Fibroblast of lung (primary cell): ENCODE data around the gene GTF2A2. TPM values are rescaled to one million over a fixed set of nuclear protein-coding genes. Genes with fewer than 3 reads are reported as not detected.
A peak's percentile ranks its signal among the peaks of the same experiment; 100 is the strongest.

ENCODE experiments used
- DNase-seq, 2 donors: peaks; one replicate each; pipeline versions ENCODE4 v3.0.0 to v3.0.0-alpha.2; 2010; ENCODE audit warnings: low read depth in 2 of 2
- H2AFZ ChIP-seq: 2 replicates; pipeline ENCODE4 v1.5.1; 2012; ENCODE audit warnings: low read length, control low read depth, inconsistent platforms
- H3K27ac ChIP-seq: 2 replicates; pipeline ENCODE4 v1.5.1; 2011; ENCODE audit warnings: low read length, control low read depth; ENCODE audit not compliant: insufficient read depth
- H3K27me3 ChIP-seq: 2 replicates; pipeline ENCODE4 v1.5.1; 2011; ENCODE audit warnings: mild to moderate bottlenecking, low read length; ENCODE audit not compliant: control insufficient read depth, insufficient read depth
- H3K36me3 ChIP-seq: 2 replicates; pipeline ENCODE4 v1.5.1; 2011; ENCODE audit warnings: low read length; ENCODE audit not compliant: control insufficient read depth, insufficient read depth
- H3K4me1 ChIP-seq: 2 replicates; pipeline ENCODE4 v1.5.1; 2011; ENCODE audit warnings: low read length; ENCODE audit not compliant: control insufficient read depth, insufficient read depth; ENCODE audit errors: extremely low read depth
- H3K4me2 ChIP-seq: 2 replicates; pipeline ENCODE4 v1.5.1; 2011; ENCODE audit warnings: low read length, control low read depth; ENCODE audit not compliant: insufficient read depth; ENCODE audit errors: extremely low read depth
- H3K4me3 ChIP-seq, 4 experiments: fragments of 200-600 bp in 1 of 4; sonication (generic) in 1 of 4; replicated peaks in 1 of 4; 2 replicates each; pipeline ENCODE4 v1.5.1; 2011 to 2016; ENCODE audit warnings: low read length in 4 of 4, low read depth in 3 of 4, mild to moderate bottlenecking in 3 of 4, control low read depth in 2 of 4, inconsistent platforms in 1 of 4, mixed read lengths in 1 of 4; ENCODE audit not compliant: insufficient read depth in 1 of 4; ENCODE audit errors: control extremely low read depth in 1 of 4
- H3K79me2 ChIP-seq: 2 replicates; pipeline ENCODE4 v1.5.1; 2012; ENCODE audit warnings: mild to moderate bottlenecking, low read length, inconsistent platforms; ENCODE audit not compliant: control insufficient read depth, insufficient read depth
- H3K9ac ChIP-seq: 2 replicates; pipeline ENCODE4 v1.5.1; 2011; ENCODE audit warnings: mild to moderate bottlenecking, low read length, control low read depth; ENCODE audit not compliant: insufficient read depth
- H3K9me3 ChIP-seq: 2 replicates; pipeline ENCODE4 v1.5.1; 2012; ENCODE audit warnings: low read depth, low read length; ENCODE audit not compliant: control insufficient read depth, insufficient read depth
- H4K20me1 ChIP-seq: 2 replicates; pipeline ENCODE4 v1.5.1; 2011; ENCODE audit warnings: low read length; ENCODE audit not compliant: control insufficient read depth, insufficient read depth; ENCODE audit errors: extremely low read depth
- CTCF ChIP-seq, 2 donors: IDR thresholded peaks in 1 of 2; conservative IDR thresholded peaks in 1 of 2; 1 replicate in 1 of 2; 2 replicates in 1 of 2; pipeline ENCODE4 v1.5.1; 2011 to 2012; ENCODE audit warnings: low read length in 2 of 2, control low read depth in 1 of 2, inconsistent platforms in 1 of 2, low read depth in 1 of 2, mild to moderate bottlenecking in 1 of 2
- EZH2 ChIP-seq: IDR thresholded peaks from 2 replicates; pipeline ENCODE4 v1.5.1; 2012; ENCODE audit warnings: low read length, control low read depth, mild to moderate bottlenecking; ENCODE audit errors: missing control alignments
- polyA plus RNA-seq, 2 donors: library from polyadenylated mRNA; depleted of rRNA in 1 of 2; stranded (reverse) in 1 of 2; unstranded in 1 of 2; fragments of >200 nt; gene quantifications; 2 replicates each; pipeline ENCODE4 v1.2.1, GENCODE V29; 2011 to 2012; ENCODE audit warnings: missing spikeins in 1 of 2
- total RNA-seq: library from RNA; depleted of rRNA; stranded (reverse); fragments of >200 nt; gene quantifications from 2 replicates; pipeline ENCODE4 v1.2.1, GENCODE V29; 2014

GTF2A2 gene
- total and polyA plus RNA-seq, 2 donors (not counting 1 experiment from before 2014, with no cell fraction given), result 49.7 to 66.2 TPM

- Histone ChIP-seq H3K4me3 (no peak within 1 kb of the TSS), H2AFZ (no peak within 1 kb of the TSS), H3K36me3 (no peaks in the 10 kb centered on the region), H3K27ac (no peak within 1 kb of the TSS), H3K9ac (no peak within 1 kb of the TSS), H3K4me2 (peak within 1 kb of the TSS; percentile 25), H3K4me1 (no peaks in the 10 kb centered on the region), H3K9me3 (no peaks in the 10 kb centered on the region), H4K20me1 (no peaks in the 10 kb centered on the region), H3K79me2 (no peaks in the 10 kb centered on the region), H3K27me3 (no peaks in the 10 kb centered on the region)
- TF ChIP-seq EZH2, result no peak
- no peak for TF ChIP-seq CTCF (conservative IDR thresholded peaks at IDR 0.05 in 1 of 2, IDR thresholded peaks at IDR 0.05 in 1 of 2; ENCODE audit: low read depth in 1 of 2, low read length in 2 of 2)
- DNase-seq, result peak; percentile 8 to 29
Observed at GRCh38 chr15:59611276-59612260, 45.7 kb downstream of the GTF2A2 start, which contains the start of gene GCNT3. Gene GCNT3 (plus strand): TSS chr15:59611783. CDS start chr15:59618239, 6,456 bp downstream.

- no peaks in the 10 kb centered on the region for H4K20me1 ChIP-seq
- no peaks in the 10 kb centered on the region for H3K4me1 ChIP-seq
- H3K36me3 ChIP-seq, result no peaks in the 10 kb centered on the region
- peak in 1 of 2 donors; percentile 2 for DNase-seq
- no peak overlapping the region for H3K4me2 ChIP-seq
- H3K9me3 ChIP-seq, result no peaks in the 10 kb centered on the region
- no peaks in the 10 kb centered on the region for H3K79me2 ChIP-seq
- H3K4me3 ChIP-seq, result no peak overlapping the region
- no peaks in the 10 kb centered on the region for H3K27me3 ChIP-seq
- H3K9ac ChIP-seq, result no peak overlapping the region
- no peak for TF ChIP-seq CTCF (conservative IDR thresholded peaks at IDR 0.05 in 1 of 2, IDR thresholded peaks at IDR 0.05 in 1 of 2; ENCODE audit: low read depth in 1 of 2, low read length in 2 of 2)
- no peak for TF ChIP-seq EZH2
- H2AFZ ChIP-seq, result no peak overlapping the region
- H3K27ac ChIP-seq, result no peak overlapping the region
Observed at GRCh38 chr15:59609730-59610712, 47.3 kb downstream of the GTF2A2 start.
